Raji (cell line): Measurements from ENCODE around the gene ASS1.

Source experiments
- POLR2A ChIP-seq: IDR thresholded peaks from 2 replicates; pipeline ENCODE4 v1.6.1; 2011; ENCODE audit warnings: low read depth, low read length, control low read depth; ENCODE audit not compliant: insufficient read depth

Gene ASS1

GRCh38 chr9:130429381-130429780 is 15.4 kb upstream of the ASS1 start:
- TF ChIP-seq POLR2A: no peak

GRCh38 chr9:130429831-130430230 is 14.9 kb upstream of the ASS1 start:
- TF ChIP-seq POLR2A: no peak

- no peak for TF ChIP-seq POLR2A
These were observed 14.5 kb upstream of the ASS1 start for GRCh38 chr9:130430232-130430631.

- no peak for TF ChIP-seq POLR2A
These were observed 13.8 kb upstream of the ASS1 start for GRCh38 chr9:130430734-130431535.

- no peak for TF ChIP-seq POLR2A
These were observed 13.0 kb upstream of the ASS1 start for GRCh38 chr9:130431536-130432303.

- no peak for TF ChIP-seq POLR2A
These were observed 12.4 kb upstream of the ASS1 start for GRCh38 chr9:130432362-130432761.

GRCh38 chr9:130432796-130433167 is 12.0 kb upstream of the ASS1 start:
- TF ChIP-seq POLR2A: no peak

GRCh38 chr9:130433168-130433946 is 11.4 kb upstream of the ASS1 start:
- no peak for TF ChIP-seq POLR2A

GRCh38 chr9:130433947-130434262 is 10.9 kb upstream of the ASS1 start:
- TF ChIP-seq POLR2A: no peak

- no peak for TF ChIP-seq POLR2A
These were observed 7.6 kb upstream of the ASS1 start for GRCh38 chr9:130437011-130437789.

- TF ChIP-seq POLR2A: no peak
These were observed 6.3 kb upstream of the ASS1 start for GRCh38 chr9:130438382-130438981.

- TF ChIP-seq POLR2A: no peak
These were observed 3.7 kb upstream of the ASS1 start for GRCh38 chr9:130441031-130441430.

- TF ChIP-seq POLR2A: no peak
These were observed 1.9 kb upstream of the ASS1 start for GRCh38 chr9:130442746-130443455.

GRCh38 chr9:130443456-130443801 is 1.3 kb upstream of the ASS1 start:
- TF ChIP-seq POLR2A: no peak
